ENCODE measurements around the gene VPS13D.
"Not testable (repeated sequence)": the region's sequence is repeated elsewhere in the genome, so short reads cannot be mapped to it uniquely, and the experiment has no call there.

Gene VPS13D

DNA sequence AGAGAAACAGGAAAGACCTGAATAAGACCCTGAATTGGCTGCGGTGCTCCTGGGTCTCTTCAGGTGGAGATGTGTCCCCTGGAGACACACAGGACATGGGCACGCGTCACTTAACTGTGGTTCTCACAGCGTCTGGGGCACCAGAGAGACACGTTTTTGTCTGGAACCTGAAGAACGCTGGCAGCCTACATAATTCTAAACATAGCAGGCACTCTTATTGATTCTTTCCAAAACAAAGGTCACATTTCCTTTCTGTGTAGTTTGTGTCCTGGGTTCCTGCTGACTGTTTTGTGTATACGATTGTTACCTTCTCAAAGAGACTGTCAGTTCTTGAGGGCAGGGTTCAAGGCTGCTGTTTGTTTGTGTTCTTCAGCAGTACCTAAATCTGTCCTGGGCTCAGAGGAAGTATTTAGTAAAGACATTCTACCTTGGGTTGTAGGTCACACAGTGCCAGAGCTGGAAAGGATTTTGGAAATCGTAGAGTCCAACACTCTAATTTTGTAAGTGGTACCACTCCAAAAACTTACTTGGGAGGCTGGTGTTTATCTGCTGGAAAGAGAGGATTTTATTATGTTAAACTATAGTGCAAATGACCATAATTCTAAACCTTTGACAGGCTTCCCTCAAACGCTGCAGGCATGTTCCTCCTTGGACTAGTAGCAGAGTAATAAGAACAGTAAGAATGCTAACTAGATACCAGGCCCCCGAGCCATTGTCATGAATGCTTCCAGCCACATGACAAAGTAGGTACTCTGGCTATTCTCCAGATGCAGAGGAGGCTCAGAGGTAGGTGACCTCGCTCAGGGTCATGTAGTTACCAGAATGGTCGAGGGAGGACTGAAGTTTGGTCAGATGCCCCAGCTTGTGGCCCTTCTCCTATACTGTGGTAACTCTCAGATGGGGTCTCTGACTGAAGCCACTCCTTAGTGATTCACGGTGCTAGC lies 223.8 kb downstream of the VPS13D start:
- DNase-seq: no peak

DNA sequence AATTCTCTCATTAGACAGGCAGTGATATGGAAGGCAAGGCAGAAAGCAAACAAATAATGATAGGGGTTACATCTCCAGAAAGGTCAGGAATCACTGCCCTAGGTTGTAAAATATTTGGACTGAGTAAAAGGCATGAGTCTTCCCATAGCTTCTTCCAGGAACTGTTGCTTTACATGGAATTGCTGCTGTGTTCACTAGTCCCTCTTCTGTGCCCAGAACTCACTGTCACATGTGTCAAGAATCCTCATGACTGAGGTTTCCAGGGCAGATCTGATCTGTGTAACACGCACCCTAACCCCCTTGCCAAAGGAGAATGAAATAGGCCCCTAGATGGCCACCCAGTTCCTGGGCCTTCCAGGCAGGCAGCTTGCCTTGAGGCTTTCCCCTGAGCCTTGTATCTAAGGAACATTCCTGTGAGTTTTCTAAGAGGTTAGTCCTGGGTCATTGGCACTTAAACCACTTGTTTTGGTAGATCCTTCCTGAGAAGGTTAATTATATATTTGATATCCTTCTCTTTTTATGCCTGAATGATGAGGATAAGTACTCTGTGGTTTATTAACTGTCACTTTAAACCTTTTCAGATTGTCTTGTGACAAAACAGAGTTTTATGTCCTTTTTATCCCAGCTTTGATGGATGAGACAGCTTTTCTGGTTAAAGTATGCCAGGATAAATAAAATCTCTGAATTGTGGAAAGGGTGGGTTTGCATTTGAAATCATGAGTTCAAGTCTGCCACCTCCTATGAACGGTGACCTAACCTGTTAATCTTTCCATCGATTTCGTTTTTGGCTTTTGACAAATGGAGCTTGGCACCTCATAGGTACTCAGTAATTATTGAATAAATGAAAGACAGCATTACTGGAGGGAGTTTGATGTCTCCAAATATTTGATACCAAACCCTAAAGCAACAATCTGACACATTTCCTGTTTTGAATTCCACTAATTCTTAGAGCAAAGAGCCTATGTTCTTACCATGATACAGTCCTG lies 224.9 kb downstream of the VPS13D start:
- DNase-seq: no peak

DNA sequence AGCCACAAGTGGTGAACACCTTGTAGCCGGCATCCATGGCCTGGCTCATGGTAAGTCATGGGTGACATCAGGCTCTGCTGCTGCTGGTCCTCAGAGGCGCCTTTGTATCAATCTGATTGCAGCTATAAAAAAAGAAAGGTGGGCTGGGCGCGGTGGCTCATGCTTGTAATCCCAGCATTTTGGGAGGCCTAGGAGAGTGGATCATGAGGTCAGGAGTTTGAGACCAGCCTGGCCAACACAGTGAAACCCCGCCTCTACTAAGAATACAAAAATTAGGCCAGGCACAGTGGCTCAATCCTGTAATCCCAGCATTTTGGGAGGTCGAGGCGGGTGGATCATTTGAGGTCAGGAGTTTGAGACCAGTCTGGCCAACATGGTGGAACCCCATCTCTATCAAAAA lies 226.3 kb downstream of the VPS13D start:
- DNase-seq: not testable (repeated sequence)

DNA sequence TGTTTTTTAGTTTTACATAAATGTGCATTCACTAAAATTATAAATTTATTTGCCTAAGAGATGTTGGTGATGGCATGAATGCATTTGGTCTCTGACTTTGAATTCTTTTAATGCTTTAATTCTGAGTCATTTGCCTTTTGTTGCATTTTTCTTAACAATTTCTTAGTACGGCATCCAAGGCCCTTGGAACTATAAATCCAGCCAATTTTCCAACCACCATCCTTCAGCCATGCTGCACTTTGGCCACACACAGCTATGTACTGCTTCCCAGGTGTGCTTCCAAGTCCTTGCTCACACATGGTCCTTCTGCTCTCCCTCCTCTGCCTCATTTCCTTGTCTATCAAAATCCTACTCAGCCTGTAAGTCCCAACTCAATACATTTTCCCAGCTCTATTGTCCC lies 227.1 kb downstream of the VPS13D start:
- no peak for DNase-seq

GRCh38 chr1:12457771-12458170 lies 227.9 kb downstream of the VPS13D start:
- DNase-seq: no peak

- DNase-seq: no peak
Measured at GRCh38 chr1:12458571-12458970, 228.7 kb downstream of the VPS13D start.

DNA sequence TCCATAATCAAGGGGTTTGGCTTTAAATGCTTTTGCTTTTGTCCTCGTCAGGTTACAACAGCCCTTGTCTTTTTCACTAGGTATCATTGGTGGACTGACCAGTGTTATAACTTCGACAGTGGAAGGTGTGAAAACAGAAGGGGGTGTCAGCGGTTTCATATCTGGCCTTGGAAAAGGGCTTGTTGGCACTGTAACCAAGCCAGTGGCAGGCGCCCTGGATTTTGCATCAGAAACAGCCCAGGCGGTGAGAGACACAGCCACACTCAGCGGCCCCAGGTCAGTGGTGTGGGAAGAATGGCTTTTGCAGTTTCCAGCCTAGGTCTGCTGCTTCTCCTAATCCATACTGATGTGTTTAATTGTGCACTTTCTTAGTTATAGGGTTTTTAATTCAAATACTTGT lies 230.3 kb downstream of the VPS13D start:
- DNase-seq: no peak

DNA sequence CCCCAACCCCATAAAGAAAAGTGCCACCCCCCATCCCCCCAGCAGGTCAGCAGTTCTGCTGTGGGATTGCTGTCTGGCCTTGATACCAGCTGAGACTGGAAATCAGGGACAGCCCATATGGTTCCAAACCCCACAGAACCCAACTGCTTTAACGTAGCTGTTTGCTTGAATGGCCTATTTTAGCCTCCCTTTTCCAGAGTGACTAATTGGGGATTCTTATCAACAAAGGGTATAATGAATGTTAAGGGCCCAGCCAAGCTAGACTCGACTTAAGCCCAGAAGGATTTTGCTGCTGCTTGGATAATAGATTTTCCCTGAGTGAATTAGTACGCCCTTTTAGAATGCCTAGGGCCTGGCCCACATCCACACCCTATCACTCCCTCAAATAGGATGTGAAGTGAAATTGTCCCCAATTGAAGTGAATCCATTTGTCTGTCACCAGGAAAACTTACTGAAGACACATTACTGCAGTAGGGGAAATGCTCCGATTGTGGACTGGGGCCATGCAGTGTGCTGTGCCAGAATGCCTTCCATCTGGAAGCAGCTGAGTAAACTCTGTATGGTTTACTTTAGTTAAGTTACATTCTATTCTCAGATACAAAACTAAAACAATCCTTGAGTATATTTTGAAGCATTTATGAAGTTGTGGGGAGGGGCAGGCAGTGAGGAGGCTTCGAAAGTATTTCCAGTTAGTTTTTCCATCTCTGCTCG lies 231.2 kb downstream of the VPS13D start:
- no peak for DNase-seq

GRCh38 chr1:12461754-12462153 lies 231.9 kb downstream of the VPS13D start:
- DNase-seq: no peak

DNA sequence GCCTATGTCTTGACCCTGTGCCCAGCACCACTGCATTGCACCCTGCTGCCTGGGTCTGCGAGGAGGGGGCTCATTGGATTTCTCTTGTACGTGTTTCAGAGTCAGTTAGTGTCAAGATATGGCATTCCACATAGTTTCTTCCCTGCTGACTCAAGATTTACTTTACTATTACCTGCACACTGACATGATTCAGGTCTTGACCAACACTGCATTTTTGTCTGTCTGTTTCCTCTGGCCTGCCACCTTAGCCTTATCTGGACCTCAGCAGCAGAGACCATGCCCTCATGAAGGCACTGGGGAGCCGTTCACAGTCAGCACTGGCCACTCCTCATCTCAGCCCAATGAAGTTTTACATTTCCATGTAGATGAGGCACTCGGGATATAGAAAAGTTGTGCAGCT lies 232.8 kb downstream of the VPS13D start:
- DNase-seq: no peak

- no peak for DNase-seq
Measured at GRCh38 chr1:12464045-12464461, 234.2 kb downstream of the VPS13D start.

DNA sequence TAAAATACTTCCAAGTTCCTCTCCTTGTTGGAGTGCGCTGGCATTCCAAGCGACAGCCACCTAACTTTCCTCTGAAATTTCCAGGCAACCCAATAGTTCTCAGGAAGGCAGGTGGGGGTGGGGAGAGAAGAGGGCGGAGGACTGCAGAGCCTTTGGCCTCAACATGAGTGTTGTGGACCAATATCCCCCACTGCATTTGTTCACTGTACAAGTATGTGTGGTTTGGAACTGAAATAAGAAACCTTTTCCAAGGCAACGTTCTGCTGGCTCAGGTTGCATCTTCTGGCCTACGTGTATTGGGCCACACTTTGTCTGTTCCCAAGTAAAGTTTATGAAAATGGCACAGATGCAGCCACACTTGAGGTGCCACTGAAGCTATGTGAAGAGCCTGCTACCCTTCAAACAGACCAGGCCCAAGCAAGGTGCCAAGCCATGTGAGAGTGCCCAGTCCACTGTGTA lies 234.8 kb downstream of the VPS13D start:
- DNase-seq: no peak

DNA sequence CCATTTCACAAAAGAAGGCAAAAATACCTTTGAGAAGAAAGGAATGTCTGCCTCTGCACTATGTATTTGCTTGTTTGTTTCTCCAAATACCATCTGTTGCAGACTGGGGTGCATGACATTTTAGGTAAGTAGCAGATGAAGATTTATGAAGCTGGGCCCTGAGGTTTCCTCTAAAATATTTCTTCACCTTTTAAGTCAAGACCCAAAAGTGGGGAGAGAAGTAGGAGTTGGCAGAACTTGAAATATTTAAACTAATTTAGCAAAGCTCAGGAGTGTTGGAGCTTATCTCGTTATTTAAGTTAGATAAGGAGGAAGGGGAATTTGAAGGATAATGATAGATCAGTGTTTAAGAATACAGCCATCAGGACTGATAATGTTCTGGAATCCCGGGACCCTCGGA lies 235.3 kb downstream of the VPS13D start:
- DNase-seq: no peak

DNA sequence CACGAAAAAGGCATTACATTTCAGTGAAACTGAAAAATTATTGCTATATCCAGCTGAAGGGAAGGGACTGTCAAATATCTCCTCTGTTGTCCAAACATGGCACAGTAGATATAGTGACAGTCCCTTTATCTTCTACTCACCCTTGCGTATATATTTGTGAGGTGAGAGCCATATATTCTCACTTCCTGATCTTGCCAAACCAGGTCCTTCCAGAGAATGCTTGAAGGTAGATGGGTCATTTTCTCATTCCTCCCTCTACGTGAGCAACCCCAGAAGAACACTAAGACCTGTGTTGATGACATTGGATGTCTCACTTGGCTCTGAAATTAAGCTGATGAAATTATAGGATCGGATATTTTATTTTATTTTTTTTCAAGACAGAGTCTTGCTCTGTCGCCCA lies 237.0 kb downstream of the VPS13D start:
- DNase-seq: no peak

- DNase-seq: no peak
Measured at GRCh38 chr1:12467570-12468286, 237.9 kb downstream of the VPS13D start.

GRCh38 chr1:12468323-12468722 lies 238.5 kb downstream of the VPS13D start:
- DNase-seq: no peak

- peak; percentile 82 for DNase-seq
Measured at GRCh38 chr1:12469493-12469892, 239.7 kb downstream of the VPS13D start.

DNA sequence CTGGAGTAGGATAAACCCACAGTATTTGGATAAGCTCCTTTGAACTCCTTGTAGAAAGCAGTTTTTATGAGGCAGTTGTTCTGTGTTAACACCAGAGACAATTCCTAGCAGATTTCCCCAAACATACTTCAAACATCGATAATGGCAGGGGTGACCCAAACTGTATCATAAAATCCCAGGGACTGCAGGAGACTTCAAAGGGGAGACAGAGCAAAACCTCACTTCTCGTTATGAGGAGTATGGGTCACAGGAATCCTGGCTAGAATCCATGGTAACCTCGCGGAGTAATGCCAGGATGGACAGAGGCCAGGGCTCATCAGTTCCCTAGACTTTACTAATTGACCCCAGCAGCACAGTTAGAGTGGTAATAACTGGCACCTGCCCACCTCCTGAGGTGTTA lies 240.2 kb downstream of the VPS13D start:
- no peak for DNase-seq

DNA sequence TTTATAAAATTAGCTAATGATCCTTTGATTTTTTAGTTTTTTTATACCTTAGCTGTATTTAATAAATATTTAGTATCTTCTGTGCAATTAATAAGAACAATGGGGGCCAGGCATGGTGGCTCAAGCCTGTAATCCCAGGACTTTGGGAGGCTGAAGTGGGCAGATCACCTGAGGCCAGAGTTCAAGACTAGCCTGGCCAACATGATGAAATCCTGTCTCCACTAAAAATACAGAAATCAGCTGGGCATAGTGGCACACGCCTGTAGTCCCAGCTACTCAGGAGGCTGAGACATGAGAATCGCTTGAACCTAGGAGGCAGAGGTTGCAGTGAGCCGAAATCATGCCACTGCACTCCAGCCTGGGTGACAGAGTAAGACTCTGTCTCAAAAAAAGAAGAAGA lies 241.1 kb downstream of the VPS13D start:
- not testable (repeated sequence) for DNase-seq

- no peak for DNase-seq
Measured at GRCh38 chr1:12472156-12472797, 242.4 kb downstream of the VPS13D start.

DNA sequence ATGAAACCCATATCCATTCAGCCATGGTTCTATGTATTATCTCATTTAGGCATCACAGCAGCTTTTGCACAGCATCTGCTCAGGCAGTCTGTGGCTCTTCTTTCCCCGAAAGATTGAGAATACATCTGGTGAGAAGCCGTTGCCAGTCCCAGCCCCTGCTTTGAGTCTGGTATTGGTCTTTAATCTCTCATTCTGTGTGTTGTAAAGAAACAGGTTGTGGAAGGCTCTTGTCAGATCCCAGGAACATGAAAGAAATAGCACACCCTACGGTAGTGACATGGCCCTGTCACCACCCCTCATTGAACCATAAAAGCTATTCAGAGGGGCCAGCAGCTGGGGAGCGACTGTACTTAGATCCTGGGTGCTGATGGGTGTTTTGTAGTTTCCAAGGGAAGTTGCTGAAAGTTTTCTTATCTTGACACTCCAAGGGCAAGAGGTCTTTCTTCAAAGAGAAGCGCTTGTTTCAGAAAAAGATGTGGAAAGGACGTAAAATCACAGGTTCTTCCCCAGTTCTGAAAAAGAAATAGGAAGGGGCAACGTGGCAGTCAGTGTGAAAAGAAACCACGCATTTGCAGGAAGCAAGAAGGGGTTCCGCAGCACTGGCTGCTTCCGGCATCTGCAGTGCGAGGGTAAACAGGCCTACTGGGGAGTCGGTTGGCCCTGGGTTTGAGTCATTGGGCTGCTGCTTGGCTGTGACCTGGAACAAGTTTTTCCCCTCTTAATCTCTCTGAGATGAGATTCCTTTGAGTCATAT lies 243.1 kb downstream of the VPS13D start:
- no peak for DNase-seq
